ENCODE data around the gene NUTM2E.
"Not testable (repeated sequence)": the region's sequence is repeated elsewhere in the genome, so short reads cannot be mapped to it uniquely, and the experiment has no call there.

NUTM2E gene, protein sequence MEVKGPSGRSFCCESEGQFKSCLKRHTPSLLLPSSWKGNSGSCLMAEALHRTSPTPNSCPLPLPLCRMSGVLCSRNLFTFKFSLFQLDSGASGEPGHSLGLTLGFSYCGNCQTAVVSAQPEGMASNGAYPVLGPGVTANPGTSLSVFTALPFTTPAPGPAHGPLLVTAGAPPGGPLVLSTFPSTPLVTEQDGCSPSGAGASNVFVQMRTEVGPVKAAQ (N-terminal part only)

DNA sequence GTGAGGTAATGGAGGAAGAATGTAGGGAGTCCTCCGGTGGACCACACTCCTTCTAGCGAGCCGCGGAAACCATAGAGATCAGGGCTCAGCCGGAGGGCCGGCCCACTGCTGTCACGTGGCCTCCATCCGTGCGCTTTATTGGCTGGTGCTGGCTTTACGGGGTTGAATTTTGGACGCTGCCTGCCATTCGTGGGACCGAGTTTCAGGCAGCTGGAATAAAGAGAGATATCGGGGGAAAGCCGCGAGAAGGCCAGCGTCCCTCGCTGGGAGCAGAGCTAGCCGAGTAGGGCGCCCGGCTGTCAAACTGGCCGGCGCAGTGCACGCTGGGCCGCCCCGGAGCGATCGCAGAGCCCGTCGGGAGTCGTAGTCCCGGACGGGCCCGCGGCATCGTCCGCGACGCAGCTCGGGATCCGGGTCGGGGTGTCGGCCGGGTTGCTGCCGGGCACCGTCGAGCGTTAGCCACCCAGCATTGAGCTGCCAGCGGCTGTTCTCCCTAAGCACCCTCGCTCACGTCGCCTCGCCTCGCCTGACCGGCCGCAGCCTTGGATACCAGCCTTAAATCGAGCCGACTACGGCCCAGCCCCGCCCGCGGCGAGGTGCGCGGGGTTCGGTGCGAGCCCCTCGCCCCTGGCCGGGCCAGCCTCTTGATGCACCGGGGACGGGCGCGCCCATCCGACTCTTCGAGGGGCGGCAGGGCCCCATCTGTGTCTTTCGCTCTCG is at the start of gene NUTM2E:
Gene NUTM2E, plus strand, starts transcription at position 244 of the 720 bp plus-strand sequence. CDS start 15,002 bp downstream, outside the sequence.
- peak within 1 kb of the TSS; percentile 50 for H3K4me3 ChIP-seq (ENCODE audit: low read depth, low read length)
- peak; percentile 72 for DNase-seq (ENCODE audit: low read depth)

DNA sequence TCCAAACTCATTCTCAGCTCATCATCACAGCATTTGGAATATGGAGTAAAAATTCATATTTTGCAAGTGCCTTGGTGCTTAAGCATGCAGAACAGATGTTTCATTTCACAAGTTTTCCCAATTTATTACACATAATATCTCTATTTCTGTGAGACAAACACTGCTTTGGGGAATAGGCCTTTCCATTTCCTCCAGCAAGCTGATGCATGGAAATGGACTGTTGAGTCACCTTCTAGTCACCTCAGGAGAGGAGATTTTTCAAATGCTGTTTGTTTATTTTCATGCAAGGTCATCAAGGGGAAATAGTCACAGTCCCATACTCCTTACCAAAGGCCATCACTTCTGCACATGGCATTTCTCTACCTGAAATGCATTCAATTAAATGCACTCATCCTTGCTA is 48.5 kb upstream of the NUTM2E start:
- not testable (repeated sequence) for DNase-seq (ENCODE audit: low read depth); H3K4me3 ChIP-seq (ENCODE audit: low read depth, low read length)

DNA sequence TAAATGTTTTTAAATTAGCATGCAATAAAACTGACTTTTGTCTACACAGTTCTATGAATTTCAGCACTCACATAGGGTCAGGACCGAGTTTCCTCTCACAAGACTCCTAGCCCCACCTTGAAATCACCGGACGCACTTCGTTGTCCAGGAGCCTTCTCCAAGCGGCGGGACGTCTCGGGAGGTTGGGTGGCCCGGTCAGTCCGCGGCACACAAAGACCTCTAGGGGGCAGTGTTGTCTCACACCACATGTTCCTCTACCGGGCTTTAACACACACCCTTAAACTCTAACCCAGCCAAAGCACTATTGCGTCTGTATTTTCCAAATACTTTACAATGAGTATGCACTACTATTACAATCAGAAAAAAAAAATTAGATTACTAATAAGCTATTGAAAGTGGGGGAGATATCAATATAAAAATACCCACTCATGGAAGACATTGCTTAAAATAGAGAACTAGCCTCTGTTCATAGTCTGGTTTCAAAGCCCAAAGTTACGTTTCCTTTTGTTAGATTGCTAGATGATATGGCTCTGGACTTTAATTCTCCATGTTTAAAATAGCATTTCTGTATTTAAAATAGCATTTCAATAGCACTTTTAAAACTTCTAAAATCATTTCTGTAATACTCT is 47.1 kb upstream of the NUTM2E start:
- DNase-seq (ENCODE audit: low read depth): peak; percentile 81
- H3K4me3 ChIP-seq (ENCODE audit: low read depth, low read length): not testable (repeated sequence)
- TF ChIP-seq, protein P1, sequence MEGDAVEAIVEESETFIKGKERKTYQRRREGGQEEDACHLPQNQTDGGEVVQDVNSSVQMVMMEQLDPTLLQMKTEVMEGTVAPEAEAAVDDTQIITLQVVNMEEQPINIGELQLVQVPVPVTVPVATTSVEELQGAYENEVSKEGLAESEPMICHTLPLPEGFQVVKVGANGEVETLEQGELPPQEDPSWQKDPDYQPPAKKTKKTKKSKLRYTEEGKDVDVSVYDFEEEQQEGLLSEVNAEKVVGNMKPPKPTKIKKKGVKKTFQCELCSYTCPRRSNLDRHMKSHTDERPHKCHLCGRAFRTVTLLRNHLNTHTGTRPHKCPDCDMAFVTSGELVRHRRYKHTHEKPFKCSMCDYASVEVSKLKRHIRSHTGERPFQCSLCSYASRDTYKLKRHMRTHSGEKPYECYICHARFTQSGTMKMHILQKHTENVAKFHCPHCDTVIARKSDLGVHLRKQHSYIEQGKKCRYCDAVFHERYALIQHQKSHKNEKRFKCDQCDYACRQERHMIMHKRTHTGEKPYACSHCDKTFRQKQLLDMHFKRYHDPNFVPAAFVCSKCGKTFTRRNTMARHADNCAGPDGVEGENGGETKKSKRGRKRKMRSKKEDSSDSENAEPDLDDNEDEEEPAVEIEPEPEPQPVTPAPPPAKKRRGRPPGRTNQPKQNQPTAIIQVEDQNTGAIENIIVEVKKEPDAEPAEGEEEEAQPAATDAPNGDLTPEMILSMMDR (IDR thresholded peaks at IDR 0.05; ENCODE audit: insufficient read depth, low read depth, low read length, missing control alignments): peak; percentile 55

DNA sequence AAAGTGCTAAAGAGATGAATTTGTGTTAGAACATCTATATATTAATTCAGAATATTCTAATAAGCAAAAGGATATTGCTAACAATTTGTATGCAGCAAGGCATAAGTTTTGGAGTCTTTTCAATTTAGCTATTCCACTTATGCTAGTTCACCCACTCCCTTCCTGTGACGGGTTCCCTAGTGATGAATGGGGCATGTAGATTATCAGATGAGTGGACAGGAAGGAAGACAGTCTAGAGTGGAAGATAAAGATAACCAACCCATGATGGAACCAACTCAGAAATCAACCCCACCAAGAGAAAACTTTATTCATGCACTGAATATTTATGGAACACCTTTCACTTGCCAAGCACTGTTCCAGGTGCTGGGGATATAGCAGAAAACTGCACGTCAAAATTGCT is 46.5 kb upstream of the NUTM2E start:
- DNase-seq (ENCODE audit: low read depth); H3K4me3 ChIP-seq (ENCODE audit: low read depth, low read length): not testable (repeated sequence)

DNA sequence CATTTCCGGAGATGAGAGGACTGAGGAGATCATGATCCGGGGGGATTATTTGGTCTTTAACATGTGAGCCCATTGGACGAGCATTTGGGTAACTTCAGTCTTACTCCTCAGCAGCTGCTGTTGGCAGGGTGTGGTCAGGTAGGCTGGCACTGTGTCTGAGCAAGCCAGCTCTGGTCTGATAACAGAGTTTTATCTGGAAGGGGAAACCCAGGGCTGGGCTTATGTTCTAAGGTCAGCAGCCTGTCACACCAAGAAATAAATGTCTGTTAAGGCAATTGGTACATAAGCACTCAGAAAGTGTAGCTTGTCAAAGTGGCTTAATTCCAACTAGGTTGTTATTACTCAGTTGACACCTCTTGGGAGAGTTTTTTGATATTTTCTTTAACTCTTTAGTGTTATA is 45.0 kb upstream of the NUTM2E start:
- DNase-seq (ENCODE audit: low read depth); H3K4me3 ChIP-seq (ENCODE audit: low read depth, low read length): not testable (repeated sequence)

DNA sequence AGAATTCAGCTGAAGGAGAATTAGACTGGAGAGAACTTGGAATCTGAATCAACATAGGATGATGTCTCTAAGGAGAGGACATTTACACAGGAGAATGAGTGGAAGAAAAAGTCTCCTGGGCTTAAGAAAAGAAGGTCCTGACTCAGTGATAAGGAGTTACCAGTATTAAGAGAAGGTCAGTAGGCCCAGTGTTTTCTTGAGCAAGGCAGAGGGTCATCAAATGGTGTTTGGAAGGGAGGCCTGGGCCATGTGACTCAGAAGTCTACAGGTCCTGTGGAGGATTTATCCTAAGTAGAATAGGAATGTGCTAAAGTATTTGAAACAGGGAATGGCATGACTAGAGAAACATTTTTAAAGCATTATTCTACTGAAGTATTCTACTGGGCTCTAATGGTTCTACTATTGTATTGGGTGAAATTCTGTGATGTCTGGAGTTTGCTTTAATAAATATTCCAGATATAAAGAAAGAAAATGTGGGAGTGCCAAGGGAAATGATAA is 39.0 kb upstream of the NUTM2E start:
- not testable (repeated sequence) for H3K4me3 ChIP-seq (ENCODE audit: low read depth, low read length); DNase-seq (ENCODE audit: low read depth)

DNA sequence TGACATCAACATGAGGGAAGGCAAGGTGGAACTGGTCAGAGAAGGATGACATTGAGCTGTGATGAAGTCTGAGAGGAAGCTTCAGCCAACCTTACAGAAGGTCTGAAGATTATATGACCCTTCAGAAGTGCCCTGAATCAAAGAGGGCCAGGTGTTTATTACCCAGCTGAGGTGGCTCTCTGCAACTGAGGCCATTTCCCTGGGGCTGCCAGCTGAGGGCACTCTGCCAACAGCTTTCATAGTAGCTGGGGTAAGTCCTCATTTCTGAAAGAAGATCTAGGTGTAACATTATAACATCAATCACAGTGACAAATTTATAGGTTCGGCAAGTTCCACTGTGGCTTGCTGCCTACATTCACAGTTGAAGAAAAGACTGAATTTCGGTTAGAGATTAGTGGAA is 37.2 kb upstream of the NUTM2E start:
- not testable (repeated sequence) for DNase-seq (ENCODE audit: low read depth); H3K4me3 ChIP-seq (ENCODE audit: low read depth, low read length)

DNA sequence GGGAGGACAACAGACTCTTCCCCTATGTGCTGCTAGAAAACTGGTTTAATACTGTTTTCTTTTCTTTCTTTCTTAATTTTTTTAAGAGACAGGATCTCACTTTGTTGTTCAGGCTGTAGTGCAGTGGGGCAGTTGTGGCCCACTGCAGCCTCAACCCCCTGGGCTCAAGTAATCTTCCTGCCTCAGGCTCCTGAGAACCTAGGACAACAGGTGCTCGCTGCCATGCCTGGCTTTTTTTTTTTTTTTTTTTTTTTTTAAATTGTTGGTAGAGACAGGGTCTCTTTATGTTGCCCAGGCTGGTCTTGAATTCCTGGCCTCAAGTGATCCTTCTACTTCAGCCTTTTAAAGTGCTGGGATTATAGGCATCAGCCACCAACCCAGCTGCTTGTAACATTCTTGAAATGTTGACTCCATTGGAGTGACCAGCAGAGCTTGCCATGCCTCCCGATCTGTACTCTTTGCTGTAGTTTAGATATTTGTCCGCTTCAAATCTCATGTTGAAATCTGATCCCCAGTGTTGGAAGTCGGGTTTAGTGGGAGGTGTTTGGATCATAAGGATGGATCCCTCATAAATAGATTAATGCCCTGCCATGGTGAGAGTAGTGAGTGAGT is 34.5 kb upstream of the NUTM2E start:
- not testable (repeated sequence) for H3K4me3 ChIP-seq (ENCODE audit: low read depth, low read length); DNase-seq (ENCODE audit: low read depth)

DNA sequence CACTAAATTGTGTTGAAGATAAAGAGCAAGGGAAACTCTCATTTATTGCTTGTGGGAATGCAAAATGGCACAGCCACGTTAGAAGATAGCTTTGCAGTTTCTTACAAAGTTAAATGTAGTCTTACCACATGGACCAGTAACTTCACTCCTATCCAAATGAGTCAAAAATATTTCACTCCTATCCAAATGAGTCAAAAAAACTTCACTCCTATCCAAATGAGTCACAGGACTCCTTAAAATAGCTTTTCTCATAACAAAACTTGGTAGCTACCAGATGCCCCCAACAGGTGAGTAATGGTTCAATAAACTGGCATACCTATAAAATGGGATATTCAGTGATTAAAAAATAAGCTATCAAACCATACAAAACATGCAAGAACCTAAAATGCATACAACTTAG is 27.2 kb upstream of the NUTM2E start:
- not testable (repeated sequence) for H3K4me3 ChIP-seq (ENCODE audit: low read depth, low read length); DNase-seq (ENCODE audit: low read depth)

DNA sequence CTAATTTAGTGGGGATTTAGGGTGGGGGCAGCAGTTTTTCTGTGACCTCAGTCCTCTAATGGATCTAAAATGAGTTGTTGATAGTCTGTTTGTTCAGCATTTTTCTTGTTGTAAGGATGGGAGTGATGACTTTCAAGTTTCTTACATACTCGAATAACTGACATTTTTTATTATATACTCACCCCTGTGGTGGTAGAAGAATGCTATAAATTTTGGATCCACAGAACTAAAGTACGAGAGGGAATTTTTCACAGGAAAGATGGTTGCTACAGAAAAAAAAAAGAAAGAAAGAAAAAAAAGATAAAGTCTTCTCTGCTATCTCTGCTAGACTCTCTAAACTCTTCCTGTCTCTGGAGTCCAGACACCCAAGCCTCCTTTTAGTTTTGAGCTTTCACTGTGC is 20.7 kb upstream of the NUTM2E start:
- not testable (repeated sequence) for H3K4me3 ChIP-seq (ENCODE audit: low read depth, low read length); DNase-seq (ENCODE audit: low read depth)

DNA sequence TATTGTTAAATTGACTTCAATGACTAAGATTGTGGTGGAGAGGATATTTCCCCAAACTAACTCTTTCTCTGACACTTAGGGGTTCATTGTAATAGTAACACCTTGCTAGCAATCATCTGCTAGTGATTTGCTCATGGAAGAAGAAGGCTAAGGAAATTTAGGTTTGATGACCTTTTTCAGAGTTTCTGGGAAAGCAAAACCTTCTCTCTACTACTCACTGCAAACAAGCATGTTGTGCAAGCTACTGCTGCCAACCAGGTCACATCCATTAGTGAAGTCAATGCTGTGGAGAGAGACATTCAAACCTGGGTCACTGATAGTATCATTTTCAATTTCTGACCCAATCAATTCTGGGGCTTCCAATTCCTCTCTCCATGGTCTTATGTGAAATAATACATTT is 14.6 kb upstream of the NUTM2E start:
- DNase-seq (ENCODE audit: low read depth); H3K4me3 ChIP-seq (ENCODE audit: low read depth, low read length): not testable (repeated sequence)

DNA sequence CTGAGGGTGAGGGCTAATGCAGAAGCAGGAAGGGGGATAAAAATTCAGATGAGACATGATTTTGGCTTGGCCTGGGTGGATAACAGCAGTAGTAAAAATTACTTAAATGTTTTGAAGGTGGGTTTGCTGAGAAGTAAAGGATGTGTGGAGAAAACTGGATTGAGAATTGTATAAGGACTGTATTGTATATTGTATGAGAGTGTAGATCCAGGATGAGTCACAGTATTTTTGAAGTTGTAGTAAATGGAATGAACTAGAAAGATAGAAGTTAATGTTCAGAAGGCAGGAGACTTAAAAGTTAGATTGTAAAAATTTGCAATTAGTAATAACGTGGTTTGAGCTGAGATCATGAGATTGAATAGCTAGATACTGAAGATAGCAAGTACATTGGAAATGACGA is 10.2 kb upstream of the NUTM2E start:
- H3K4me3 ChIP-seq (ENCODE audit: low read depth, low read length); DNase-seq (ENCODE audit: low read depth): not testable (repeated sequence)

DNA sequence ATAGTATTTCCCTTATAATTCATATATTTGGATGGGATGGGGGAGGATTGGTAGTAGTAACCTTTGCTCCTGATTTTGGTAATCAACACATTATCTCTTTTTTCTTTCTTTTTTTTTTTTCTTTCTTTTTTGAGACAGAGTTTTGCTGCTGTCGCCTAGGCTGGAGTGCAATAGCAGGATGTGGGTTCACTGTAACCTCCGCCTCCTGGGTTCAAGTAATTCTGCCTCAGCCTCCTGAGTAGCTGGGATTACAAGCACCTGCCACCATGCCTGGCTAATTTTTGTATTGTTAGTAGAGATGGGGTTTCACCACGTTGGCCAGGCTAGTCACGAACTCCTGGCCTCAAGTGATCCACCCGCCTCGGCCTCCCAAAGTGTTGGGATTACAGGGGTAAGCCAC is 3.2 kb upstream of the NUTM2E start:
- not testable (repeated sequence) for H3K4me3 ChIP-seq (ENCODE audit: low read depth, low read length); DNase-seq (ENCODE audit: low read depth)

DNA sequence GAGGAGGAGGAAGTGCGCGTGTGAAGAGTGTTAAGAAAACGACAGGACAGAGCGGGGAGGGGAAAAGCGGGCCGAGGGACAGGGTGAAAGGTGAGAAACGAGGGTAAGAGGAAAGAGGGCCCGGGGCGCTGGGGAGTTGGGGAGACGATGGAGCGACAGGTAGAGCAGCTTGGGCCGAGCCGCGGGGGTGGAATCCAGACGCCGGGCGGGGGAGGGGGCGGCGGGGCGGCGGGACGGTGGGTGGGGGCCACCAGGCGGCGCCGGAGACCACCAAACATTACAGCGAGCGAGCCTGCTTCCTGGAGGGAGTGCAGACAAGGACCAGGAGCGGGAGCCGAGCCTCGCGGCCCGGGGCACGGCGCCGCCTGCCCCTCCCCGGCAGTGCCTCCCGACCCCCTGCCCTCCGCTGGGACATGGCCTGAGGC is 940 bp upstream of the NUTM2E start:
- peak overlapping the region; percentile 50 for H3K4me3 ChIP-seq (ENCODE audit: low read depth, low read length)
- peak; percentile 7 for DNase-seq (ENCODE audit: low read depth)

DNA sequence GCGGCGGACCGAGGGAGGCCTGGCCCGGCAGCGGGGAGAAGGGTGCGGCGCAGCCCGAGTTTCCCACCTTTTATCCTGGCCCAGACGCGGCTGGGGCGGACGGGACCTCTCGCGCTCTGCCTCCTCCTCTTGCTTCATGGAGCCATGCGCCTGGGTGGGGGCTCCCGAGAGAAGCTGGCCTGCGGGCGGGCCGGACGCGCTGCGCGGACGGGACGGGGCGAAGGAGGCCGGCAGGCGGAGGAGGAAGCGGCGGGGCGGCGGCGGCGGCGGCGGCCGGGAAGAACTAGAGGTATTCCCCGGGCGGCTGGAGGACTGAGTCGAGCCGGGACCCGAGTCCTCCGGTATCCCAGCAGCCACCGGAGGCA is 426 bp upstream of the NUTM2E start:
- peak overlapping the region; percentile 46 for H3K4me3 ChIP-seq (ENCODE audit: low read depth, low read length)
- DNase-seq (ENCODE audit: low read depth): peak; percentile 29

DNA sequence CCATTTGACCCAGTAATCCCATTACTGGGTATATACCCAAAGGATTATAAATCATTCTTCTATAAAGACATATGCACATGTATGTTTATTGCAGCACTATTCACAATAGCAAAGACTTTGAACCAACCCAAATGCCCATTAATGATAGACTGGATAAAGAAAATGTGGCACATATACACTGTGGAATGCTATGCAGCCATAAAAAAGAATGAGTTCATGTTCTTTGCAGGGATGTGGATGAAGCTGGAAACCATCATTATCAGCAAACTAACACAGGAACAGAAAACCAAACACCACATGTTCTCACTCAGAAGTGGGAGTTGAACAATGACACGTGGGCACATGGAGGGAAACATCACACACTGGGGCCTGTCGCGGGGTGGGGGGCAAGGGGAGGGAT is 7.3 kb downstream of the NUTM2E start:
- not testable (repeated sequence) for DNase-seq (ENCODE audit: low read depth); H3K4me3 ChIP-seq (ENCODE audit: low read depth, low read length)

DNA sequence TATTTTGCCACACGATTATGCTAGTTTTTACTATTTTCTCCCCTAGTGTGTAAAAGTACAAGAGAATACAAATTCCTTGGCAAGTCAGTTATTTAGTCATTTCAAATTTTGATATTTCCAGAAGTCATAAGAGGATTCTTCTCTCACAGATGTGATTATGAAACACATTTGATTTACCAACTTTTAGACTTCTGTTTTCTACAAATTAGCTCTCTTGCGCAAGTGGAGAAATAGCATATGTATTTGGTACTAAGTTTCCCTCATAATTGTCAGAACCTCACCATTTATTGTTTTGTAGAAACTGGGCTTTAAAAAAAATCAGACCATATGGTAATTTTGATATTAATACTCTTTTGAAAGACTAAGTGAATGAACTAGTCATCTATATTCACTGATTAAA is 9.4 kb downstream of the NUTM2E start:
- not testable (repeated sequence) for H3K4me3 ChIP-seq (ENCODE audit: low read depth, low read length); DNase-seq (ENCODE audit: low read depth)

DNA sequence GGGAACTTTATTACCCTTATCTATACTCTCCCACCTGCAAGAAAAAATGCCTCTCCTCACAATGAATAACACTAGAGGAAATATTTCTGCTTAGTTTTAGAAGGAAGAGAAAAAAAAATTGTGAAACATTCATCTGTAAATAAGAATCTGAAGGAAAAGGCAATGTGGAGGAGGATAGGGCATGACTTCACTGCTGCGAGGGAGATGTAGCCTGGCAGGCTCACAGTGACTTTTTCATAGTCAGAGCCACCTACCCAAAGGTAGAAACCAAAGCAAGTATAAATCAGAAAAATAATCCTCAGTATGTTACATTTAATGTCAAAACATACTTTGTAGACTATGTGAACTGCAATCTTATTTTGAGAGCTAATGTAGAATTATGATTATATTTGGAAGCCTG is 10.4 kb downstream of the NUTM2E start:
- not testable (repeated sequence) for DNase-seq (ENCODE audit: low read depth); H3K4me3 ChIP-seq (ENCODE audit: low read depth, low read length)

All from GM12865 (cell line).